Mesothelial cell of epicardium (in vitro differentiated cells): ENCODE measurements around the gene CUBN. TPM values are rescaled to one million over a fixed set of nuclear protein-coding genes. Genes with fewer than 3 reads are reported as not detected.
A peak's percentile ranks its signal among the peaks of the same experiment; 100 is the strongest.

Experiments used
- DNase-seq, 2 experiments: peaks; one replicate each; pipeline ENCODE4 v3.0.0; 2021; ENCODE audit warnings: low spot score in 2 of 2; ENCODE audit not compliant: unreplicated experiment in 2 of 2
- H3K27ac Mint-ChIP-seq: 2 replicates; pipeline ENCODE4 v1.8.0; 2021; ENCODE audit warnings: mixed read lengths
- H3K27me3 Mint-ChIP-seq: 2 replicates; pipeline ENCODE4 v1.8.0; 2021; ENCODE audit warnings: low read depth, mixed read lengths
- H3K36me3 Mint-ChIP-seq: 2 replicates; pipeline ENCODE4 v1.8.0; 2021; ENCODE audit warnings: mixed read lengths
- H3K4me1 Mint-ChIP-seq: 2 replicates; pipeline ENCODE4 v1.8.0; 2021; ENCODE audit warnings: mixed read lengths
- H3K4me3 Mint-ChIP-seq: 2 replicates; pipeline ENCODE4 v1.8.0; 2021; ENCODE audit warnings: mild to moderate bottlenecking, moderate library complexity, mixed read lengths
- H3K9me3 Mint-ChIP-seq: 2 replicates; pipeline ENCODE4 v1.8.0; 2021; ENCODE audit warnings: mixed read lengths
- total RNA-seq: library from RNA; stranded (reverse); gene quantifications from 3 replicates; pipeline ENCODE4 v1.2.1, GENCODE V29; 2021
- TF ChIP-seq, protein P1 (sequence below): fragments of 200-600 bp; sonication (generic); IDR thresholded peaks from one replicate; pipeline ENCODE4 v1.5.0; 2021; ENCODE audit warnings: antibody characterized with exemption; ENCODE audit not compliant: unreplicated experiment

CUBN gene
- total RNA-seq, 1 donor from 2014 or later: 1.5 TPM

DNA sequence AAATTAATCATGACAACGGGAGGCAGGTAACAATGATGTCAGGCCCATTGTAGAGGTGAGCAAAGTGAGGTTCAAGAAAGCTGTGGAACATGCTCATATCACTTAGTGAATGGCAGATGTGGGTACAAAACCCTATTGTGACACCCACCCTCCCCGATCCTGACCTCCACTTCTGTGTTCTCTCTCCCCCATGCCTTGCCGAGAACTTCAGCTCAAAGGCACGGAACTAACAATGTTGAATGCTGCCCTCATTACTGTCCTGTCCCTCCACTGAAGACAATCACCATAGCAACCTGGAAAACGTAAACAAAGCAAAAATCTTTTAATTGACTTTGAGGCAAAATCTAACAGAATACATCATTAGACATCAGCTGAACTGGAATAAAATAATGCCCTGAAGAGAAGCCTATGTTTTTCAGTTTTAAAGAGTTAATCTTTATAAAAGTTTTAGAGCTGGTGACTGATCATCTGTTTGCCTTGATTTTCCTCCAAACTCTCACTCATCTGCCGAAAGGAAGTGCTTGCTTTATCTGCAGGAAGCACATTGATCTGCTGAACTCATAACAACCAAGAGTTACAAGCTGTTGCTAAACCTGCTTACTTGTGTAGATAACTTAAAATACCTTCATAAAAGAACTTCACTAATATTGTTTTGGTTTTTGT, 133.6 kb downstream of the CUBN start:
- no peak for DNase-seq
- H3K27me3 Mint-ChIP-seq: no peaks in the 10 kb centered on the region
- peaks cover 5% of the 10 kb centered on the region for H3K36me3 Mint-ChIP-seq
- H3K4me1 Mint-ChIP-seq: peaks cover 27% of the 10 kb centered on the region
- H3K9me3 Mint-ChIP-seq: peaks cover 10% of the 10 kb centered on the region
- H3K27ac Mint-ChIP-seq: peak overlapping the region; percentile 49
- H3K4me3 Mint-ChIP-seq: no peak overlapping the region
- TF ChIP-seq, protein P1, sequence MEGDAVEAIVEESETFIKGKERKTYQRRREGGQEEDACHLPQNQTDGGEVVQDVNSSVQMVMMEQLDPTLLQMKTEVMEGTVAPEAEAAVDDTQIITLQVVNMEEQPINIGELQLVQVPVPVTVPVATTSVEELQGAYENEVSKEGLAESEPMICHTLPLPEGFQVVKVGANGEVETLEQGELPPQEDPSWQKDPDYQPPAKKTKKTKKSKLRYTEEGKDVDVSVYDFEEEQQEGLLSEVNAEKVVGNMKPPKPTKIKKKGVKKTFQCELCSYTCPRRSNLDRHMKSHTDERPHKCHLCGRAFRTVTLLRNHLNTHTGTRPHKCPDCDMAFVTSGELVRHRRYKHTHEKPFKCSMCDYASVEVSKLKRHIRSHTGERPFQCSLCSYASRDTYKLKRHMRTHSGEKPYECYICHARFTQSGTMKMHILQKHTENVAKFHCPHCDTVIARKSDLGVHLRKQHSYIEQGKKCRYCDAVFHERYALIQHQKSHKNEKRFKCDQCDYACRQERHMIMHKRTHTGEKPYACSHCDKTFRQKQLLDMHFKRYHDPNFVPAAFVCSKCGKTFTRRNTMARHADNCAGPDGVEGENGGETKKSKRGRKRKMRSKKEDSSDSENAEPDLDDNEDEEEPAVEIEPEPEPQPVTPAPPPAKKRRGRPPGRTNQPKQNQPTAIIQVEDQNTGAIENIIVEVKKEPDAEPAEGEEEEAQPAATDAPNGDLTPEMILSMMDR: no peak

DNA sequence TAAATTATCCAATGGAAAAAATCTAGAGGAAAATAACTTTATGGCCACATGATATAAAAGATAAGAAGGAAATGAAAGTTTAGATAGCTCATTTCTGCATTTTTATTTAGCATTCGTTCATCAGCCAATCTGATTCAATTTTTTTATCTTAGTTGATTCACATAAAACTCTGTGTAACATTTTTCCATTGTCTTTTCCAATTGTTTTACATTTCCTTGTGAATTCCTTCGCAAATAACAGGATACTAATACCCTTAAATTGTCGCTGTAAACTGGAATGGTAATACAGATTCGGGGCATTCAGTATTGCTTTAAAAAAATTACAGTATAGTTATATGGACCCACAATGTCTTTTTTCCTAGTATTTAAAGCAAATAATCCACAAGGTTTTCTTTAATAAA, 136.4 kb downstream of the CUBN start:
- DNase-seq: no peak
- Mint-ChIP-seq H3K4me1 (peaks cover 16% of the 10 kb centered on the region), H3K9me3 (peaks cover 10% of the 10 kb centered on the region), H3K27ac (no peak overlapping the region), H3K36me3 (peaks cover 5% of the 10 kb centered on the region), H3K27me3 (no peaks in the 10 kb centered on the region), H3K4me3 (no peak overlapping the region)
- TF ChIP-seq, protein P1: no peak

DNA sequence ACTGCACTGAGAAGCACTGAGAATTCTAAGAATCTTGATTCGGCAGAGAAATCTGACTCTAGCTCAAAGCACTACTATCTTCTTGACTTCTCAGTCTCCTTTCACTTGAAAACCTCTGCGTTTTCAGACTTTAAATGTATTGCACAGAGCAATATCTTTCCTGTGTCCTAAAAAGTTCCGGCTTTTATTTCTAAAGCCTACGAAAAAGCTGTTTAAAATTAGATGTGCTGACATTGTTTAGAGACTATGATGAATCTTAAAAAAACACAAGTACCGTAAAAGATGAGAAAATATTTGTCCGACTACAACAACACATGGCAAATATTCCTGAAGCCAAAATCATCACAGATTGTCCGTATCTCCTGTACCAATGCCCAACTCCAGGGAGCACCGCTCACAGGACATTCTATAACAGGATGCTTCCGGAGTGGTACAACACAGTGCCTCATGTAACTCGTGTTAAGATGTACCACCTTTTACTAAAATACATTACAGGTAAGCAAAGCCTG, 136.9 kb downstream of the CUBN start:
- DNase-seq: no peak
- TF ChIP-seq, protein P1: no peak
- H3K4me1 Mint-ChIP-seq: peaks cover 16% of the 10 kb centered on the region
- peak overlapping the region; percentile 34 for H3K4me3 Mint-ChIP-seq
- peak overlapping the region; percentile 63 for H3K27ac Mint-ChIP-seq
- H3K9me3 Mint-ChIP-seq: peaks cover 4% of the 10 kb centered on the region
- no peaks in the 10 kb centered on the region for H3K27me3 Mint-ChIP-seq
- H3K36me3 Mint-ChIP-seq: peaks cover 5% of the 10 kb centered on the region

DNA sequence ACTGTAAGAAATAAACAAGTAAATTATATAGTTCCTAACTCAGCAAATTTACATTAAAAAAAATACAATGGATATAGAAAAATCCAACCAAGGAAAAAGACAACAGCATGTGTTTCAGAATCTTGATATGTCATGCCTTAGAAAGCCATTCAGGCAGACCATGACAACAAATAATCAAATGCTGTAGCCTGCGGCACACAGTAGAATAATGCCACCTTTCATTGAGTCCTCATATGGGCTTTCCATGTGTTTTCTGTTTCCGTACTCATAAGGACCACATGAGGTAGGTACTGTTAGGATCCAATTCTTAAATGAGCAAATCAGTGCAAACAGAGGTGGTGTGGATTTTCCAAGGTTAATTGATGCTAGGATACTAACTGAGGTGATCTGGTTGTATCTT, 138.6 kb downstream of the CUBN start:
- Mint-ChIP-seq H3K9me3 (peaks cover 4% of the 10 kb centered on the region), H3K36me3 (peaks cover 5% of the 10 kb centered on the region), H3K27me3 (no peaks in the 10 kb centered on the region), H3K4me1 (peaks cover 20% of the 10 kb centered on the region), H3K27ac (no peak overlapping the region), H3K4me3 (no peak overlapping the region)
- DNase-seq: no peak
- TF ChIP-seq, protein P1: no peak

DNA sequence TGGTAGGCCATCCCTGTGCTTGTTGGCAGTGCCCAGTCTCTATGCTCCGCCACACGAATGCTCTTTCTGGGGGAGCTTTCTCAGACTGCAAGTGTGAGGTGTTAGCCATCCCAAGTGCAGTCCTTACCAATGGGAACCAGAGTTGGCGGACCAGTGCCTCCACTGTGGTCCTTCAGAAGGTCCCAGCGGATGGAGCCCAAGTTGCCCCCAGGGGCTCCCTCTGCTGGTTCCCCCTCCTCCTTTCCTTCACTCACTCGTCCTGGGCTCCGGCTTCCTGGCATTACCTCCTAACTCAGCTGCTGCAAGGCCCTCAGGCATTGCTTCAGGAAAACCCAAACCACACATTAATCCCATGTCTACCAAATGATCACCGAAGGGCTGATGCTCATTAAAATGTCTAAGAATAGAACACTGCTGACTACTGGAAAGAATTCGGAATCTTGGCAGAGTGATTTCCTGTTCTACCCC, 139.8 kb downstream of the CUBN start:
- Mint-ChIP-seq H3K27me3 (no peaks in the 10 kb centered on the region), H3K27ac (no peak overlapping the region), H3K36me3 (peaks cover 5% of the 10 kb centered on the region), H3K4me1 (peaks cover 18% of the 10 kb centered on the region), H3K9me3 (peaks cover 4% of the 10 kb centered on the region), H3K4me3 (no peak overlapping the region)
- TF ChIP-seq, protein P1: no peak
- DNase-seq: no peak
